ENCODE measurements around the gene POLN.
"Not testable (repeated sequence)": the region's sequence is repeated elsewhere in the genome, so short reads cannot be mapped to it uniquely, and the experiment has no call there.

The POLN gene

DNA sequence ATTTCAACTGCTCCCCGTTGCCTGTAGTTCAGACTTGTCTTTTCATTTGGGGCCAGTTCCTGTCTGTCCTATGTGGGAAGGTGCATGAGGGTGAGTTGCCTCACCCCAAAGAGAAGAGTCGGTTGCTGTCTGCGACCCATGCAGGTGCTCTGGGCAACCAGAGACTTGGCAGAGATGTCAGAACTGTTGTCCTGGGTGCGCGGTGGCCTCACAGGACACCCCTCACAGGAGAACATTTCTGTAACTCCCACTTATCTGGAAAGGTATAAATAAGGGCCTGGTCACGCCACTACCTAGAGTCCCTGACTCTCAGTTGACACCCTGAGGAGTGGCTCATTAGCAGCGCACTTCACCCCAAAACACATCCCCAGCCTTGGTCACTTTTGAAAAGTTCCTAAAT is 192.5 kb downstream of the POLN start:
- DNase-seq = no peak

GRCh38 chr4:2048831-2049230 is 193.1 kb downstream of the POLN start:
- no peak for DNase-seq

DNA sequence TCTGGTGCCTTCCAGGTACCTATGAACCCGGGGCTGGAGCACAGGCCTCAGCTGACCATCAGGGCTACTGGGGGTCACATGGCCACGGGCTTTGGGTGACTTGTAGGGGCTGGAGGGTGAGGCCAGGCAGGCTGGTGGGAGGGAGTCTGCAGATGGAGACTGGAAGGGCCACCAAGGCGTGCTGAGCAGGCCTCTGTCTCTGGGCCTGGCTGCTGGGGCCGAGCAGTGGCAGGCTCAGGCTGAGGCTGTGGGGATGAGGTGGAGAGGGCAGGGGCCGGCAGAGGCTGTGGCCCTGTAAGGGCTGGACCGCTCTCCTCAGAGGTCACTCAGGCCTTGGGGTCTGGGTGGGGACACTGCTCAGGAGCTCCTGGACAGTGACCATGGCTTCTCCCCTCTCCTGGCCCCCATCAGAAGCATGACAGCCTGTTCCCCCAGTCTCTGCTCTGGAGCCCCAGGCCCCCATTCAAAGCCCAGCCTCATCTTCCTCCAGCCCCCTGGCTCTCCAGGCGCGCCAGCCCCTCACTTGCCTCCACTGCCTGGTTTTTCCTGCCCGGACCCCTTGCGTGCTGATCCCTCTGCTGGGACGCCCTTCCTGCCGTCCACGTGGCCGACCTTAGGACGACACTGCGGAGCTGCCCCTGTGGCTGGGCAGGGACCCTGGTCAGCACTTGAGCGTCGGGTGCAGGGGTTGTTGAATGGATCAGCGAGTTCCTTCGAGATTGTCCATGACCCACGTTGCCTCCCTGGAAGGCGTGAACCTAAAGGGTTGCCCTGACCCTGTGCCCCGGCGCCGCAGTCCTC is 193.9 kb downstream of the POLN start:
- no peak for DNase-seq

GRCh38 chr4:2047031-2047660 is 194.8 kb downstream of the POLN start:
- no peak for DNase-seq

DNA sequence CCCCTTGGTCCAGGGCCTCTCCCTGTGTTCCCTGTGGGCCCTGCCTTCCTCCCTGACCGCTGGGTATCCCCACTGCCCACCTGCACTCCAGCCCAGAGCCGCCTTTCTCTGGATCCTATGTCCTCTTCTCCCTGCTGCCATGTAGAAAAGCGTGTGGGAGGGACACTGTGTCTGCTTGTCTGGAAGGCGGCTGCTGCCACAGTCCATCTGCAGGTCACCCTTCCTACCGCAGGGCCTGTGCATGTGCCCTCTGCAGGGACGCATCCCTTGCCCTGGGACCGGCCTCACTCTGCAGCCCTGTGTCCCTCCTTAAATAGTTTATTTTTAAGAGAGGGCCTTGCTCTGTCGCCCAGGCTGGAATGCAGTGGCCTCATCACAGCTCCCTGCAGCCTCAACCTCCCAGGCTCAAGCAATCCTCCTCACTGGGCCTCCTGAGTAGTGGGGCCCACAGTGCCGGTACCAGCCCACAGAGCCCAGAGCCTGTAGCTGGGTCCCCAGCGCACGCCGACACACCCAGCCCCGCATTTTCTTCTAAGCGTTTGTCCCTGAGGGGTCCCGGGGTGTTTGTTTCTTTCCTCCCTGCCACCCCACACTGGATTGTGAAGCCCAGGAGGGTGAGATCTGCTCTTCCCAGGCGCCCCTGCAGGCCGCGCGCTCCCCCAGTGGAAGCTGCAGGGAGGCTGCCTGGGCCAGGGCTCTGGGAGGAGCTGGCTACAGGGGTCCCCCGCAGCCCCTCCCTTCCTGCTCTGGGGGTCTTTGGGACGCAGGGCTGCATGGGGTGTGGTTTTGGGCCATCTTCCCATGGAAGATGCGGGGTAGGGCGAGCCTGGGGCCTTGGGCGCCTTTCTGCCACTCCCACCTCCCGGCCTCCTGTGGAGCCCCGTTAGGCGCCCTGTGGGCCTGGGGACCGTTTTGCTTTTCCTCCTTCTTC is 195.6 kb downstream of the POLN start:
- no peak for DNase-seq

DNA sequence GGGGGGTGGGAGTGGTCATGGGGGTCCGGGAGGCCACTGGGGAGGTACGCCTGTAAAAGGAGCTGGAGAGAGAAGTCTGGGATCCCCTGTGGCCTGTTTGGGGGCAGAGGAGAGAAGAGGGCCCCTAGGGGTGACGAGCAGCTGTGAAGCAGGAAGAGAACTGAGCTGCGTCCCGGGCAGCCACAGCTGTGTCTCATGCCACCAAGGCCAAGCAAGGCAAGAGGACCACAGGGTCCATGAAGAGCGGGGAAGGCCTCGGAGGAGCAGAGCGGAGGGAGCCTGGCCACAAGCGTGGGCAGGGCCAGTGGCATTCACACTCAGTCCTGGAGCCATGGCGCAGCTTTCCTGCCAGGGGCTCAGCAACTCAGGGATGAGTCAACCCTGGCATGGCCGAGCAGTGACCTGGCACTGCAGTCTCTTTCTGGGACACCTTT is 196.4 kb downstream of the POLN start:
- no peak for DNase-seq

GRCh38 chr4:2044542-2045517 is 197.1 kb downstream of the POLN start:
- no peak for DNase-seq

DNA sequence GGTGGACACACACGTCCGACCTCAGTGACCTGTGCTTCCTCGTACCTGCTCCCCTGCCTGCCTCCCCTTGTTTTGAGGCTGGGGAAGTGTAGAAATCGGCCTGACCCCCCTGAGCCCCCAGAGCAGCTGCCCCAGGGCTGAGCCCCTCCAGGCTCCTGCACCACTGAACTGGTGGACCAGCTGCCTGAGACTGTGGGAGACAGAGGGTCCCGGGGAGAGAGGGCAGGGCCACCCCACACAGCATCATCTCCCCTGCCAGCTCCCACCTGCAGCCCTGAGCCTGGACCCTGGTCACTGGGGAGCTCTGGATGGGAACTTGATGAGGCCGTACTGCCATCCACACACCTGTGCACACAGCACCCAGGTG is 197.8 kb downstream of the POLN start:
- no peak for DNase-seq

GRCh38 chr4:2043396-2044118 is 198.4 kb downstream of the POLN start:
- DNase-seq = no peak

DNA sequence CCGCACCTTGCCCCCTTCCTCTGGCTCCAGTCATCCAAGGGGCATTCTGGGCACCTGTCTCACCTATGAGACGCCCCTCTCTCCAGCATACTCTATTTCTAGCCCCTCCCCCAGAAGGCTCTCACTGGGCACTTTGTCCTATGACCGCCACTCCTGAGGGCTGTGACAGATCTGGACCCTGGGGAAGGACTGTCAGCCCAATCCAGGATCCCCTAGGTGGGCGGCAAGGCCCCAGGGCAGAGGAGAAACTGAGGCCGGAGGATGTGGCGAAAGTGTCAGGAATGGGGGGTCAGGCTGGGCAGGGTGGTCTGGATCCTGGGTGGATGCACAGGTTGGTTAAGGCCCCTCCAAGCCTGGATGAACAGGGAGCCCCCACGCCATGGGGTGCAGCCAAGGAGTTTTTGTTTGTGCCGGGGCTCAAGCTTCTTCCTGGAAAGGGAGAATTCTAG is 198.9 kb downstream of the POLN start:
- DNase-seq = no peak

DNA sequence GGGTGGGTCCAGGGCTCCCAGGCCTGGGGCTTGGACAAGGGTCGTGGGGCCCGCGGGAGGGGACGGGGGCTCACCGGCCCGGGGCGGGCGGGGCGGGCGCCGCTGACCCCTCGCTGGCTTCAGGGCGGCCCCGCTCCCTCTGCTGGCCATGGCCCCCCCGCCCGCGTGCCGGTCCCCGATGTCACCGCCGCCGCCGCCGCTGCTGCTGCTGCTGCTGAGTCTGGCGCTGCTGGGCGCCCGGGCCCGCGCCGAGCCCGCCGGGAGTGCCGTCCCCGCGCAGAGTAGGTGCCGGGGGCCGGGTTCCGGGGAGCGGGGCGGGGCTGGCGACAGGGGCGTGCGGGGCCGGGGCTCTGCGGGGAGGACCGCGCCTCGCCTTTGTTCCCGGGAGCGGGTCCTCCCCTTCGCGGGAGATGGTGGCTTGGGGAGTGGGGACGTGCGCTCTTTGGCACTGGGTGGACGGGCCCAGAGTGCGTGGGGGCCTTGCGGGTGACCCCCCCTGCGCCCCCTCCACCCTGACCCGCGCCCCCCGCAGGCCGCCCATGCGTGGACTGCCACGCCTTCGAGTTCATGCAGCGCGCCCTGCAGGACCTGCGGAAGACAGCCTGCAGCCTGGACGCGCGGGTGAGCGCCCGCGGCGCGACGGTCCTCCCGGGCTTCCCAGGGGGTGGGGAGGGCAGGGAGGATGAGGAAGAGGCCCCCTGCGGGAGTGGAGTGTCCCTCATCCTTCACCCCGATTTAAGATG is 199.5 kb downstream of the POLN start:
- no peak for DNase-seq

DNA sequence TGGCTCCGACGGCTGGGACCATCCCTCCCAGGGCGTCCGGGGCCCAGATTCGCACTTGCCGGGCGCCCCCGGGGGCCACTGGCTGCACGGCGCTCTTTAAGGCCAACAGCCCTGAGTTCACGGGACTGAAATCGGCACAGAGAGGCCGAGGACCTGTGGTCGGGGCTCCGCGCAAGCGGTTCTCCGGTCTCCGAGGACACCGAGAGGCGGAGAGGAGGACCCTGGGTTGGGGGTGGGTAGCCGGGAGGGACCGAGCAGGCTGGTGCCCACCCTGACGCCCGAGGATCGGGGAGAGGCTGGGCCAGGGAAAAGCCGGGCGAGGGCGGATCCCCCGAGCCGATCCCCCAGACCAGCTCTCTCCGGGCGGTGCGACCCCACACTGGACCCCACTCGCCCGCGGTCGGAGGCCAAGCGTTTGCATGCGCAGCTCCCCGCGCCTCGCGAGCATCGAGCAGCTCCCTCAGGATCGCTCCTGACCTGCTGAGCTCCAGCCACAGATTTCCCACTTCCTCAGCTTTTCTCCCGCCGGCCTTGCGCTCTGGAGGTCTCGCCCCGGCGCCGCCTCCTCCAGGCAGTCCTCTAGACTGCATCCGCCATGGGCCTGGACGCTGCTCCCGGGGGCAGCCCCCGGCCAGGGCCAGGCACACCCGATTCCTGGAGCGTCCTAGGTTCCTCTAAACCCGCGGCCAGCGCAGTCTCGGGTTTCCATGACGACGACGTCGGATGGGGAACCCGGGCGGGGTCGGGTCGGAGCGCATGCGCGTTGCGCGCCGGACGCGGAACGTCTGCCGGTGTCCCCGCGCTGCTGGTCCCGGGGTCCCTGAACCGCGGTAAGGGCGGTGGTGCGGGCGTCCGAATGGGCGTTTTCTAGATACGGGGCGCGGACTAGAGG is 200.4 kb downstream of the POLN start:
- DNase-seq = peak; percentile 5

GRCh38 chr4:2040391-2041238 is 201.3 kb downstream of the POLN start:
- DNase-seq = no peak

DNA sequence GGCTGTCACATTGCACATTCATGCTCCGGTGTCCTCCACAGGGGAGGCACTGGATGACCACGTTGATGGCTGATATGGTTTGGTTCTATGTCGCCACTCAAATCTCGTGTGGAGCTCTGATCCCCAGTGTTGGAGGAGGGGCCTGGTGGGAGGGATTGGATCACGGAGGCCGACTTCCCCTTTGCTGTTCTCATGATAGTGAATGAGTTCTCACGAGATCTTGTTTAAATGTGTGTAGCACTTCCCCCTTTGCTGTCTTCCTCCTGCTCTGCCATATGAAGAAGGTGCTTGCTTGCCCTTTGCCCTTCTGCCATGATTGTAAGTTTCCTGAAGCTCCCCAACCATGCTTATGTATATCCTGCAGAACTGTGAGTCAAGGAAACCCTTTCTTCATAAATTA is 205.1 kb downstream of the POLN start:
- DNase-seq = no peak

- no peak for DNase-seq
Observed at GRCh38 chr4:2036327-2036726, 205.6 kb downstream of the POLN start.

DNA sequence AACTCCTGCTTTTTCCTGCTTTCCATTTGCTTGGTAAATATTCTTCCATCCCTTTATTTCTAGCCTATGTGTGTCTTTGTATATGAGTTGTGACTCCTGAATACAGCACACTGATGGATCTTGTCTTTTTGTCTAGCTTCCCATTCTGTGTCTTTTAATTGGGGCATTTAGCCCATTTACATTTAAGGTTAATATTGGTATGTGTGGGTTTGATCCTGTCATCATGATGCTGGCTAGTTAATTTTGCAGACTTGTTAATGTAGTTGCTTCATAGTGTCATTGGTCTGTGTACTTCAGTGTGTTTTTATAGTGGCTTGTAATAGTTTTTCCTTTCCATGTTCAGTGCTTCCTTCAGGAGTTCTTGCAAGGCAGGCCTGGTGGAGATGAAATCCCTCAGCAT is 210.8 kb downstream of the POLN start:
- not testable (repeated sequence) for DNase-seq

GRCh38 chr4:2027120-2027519 is 214.8 kb downstream of the POLN start:
- not testable (repeated sequence) for DNase-seq

DNA sequence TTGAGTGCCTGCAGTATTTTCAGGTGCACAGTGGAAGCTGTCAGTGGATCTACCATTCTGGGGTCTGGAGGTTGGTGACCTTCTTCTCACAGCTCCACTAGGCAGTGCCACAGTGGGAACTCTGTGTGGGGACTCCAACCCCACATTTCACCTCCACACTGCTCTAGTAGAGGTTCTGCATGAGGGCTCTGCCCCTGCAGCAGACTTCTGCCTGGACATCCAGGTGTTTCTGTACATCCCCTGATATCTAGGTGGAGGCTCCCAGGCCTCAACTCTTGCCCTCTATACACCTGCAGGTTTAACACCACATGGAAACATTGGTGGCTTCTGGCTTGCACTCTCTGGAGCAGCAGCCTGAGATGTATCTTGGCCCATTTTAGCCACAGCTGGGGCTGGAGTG is 216.1 kb downstream of the POLN start:
- no peak for DNase-seq

DNA sequence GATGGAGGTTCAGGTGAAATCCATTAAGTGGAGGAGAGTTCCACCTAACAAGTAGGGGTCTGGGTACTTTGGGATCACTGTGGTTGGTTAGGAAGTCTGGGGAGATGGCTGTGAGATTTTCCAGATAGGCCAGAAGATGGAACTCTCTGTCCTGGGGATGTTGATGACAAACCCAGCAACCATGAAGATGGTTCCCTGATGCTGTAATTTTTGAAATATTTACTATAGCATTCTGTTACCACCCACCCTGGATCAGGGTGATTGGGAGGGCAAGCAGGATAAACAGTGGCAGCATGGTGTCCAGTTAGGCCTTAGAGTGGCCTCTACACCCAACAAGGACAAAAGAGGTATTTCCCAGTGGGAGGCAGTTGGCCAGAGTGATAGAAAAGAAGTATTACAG is 217.2 kb downstream of the POLN start:
- DNase-seq = no peak

All from DMS79 treated with DMSO at 0.1 percent for 48 hours (cell line).